A673 (cell line): ENCODE results near the gene COQ8A.

ENCODE experiments used
- EZH2 ChIP-seq: fragments of 200-600 bp; sonication (generic); IDR thresholded peaks from 2 replicates; pipeline ENCODE4 v1.6.1; 2017; ENCODE audit warnings: borderline replicate concordance, low read depth, mild to moderate bottlenecking, mixed read lengths, antibody characterized with exemption, low read length; ENCODE audit not compliant: poor library complexity, severe bottlenecking
- TF ChIP-seq, protein P1 (sequence below): fragments of 300-800, 200-600 bp; sonication (generic); conservative IDR thresholded peaks from 2 replicates; pipeline ENCODE4 v1.5.1; 2017; ENCODE audit warnings: low read depth, mild to moderate bottlenecking, antibody characterized with exemption, low read length, moderate library complexity, mixed read lengths

DNA sequence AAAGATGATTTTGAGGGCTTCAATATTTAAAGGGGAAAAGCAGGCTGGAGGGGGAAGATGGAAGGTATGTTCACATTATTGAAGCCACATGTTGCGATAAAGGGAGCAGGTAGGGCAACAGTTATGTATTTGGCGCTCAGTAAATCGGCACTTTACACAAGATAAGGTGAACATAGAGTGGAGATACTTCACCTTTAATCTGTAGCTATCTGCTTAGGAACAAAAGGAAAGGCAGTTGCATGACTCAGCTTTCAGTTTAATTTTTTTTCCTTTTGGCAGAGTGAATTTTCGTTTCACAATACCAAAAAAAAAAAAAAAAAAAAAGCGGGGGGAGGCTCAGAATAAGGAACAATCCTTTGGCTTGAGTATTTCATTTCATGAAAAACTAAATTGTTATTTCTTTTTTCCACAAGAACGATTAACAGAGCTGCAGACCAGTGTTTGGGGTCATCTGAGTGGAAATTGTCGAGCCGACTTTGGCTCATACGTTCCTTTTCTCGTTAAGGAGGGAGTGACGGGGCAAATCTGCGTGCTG is 1.1 kb upstream of the COQ8A start:
- TF ChIP-seq, protein P1, sequence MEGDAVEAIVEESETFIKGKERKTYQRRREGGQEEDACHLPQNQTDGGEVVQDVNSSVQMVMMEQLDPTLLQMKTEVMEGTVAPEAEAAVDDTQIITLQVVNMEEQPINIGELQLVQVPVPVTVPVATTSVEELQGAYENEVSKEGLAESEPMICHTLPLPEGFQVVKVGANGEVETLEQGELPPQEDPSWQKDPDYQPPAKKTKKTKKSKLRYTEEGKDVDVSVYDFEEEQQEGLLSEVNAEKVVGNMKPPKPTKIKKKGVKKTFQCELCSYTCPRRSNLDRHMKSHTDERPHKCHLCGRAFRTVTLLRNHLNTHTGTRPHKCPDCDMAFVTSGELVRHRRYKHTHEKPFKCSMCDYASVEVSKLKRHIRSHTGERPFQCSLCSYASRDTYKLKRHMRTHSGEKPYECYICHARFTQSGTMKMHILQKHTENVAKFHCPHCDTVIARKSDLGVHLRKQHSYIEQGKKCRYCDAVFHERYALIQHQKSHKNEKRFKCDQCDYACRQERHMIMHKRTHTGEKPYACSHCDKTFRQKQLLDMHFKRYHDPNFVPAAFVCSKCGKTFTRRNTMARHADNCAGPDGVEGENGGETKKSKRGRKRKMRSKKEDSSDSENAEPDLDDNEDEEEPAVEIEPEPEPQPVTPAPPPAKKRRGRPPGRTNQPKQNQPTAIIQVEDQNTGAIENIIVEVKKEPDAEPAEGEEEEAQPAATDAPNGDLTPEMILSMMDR: no peak
- TF ChIP-seq EZH2: no peak
